HepG2 (cell line): Measurements from ENCODE around the gene JAK2. TPM values are rescaled to one million over a fixed set of nuclear protein-coding genes. Genes with fewer than 3 reads are reported as not detected.

Experiments used
- ATAC-seq: fragments of 200-7000 bp; cut with Tn5 transposase; 3 replicates; pipeline ENCODE4 v1.9.1; 2020; ENCODE audit warnings: mild to moderate bottlenecking, moderate library complexity
- BruUV-seq: library from RNA; stranded (reverse); fragments of 400-500 nt; replicated peaks from 2 replicates; lab custom pipeline; 2021; lab: Mats Ljungman, UMichigan
- CTCF ChIA-PET: fragments of 300-600 bp; formaldehyde crosslinking; extraction: SDS; loops from one replicate; lab custom pipeline; 2021; ENCODE audit warnings: low total read pairs, inconsistent platforms, low intra/inter-chr PET ratio; lab: Yijun Ruan, JAX
- POLR2A ChIA-PET: fragments of 350-600 bp; sonication (Branson Sonifier 250); formaldehyde crosslinking; loops from one replicate; lab custom pipeline; 2020; ENCODE audit warnings: antibody characterized with exemption, inconsistent platforms; lab: Yijun Ruan, JAX
- DNase-seq: peaks from one replicate; pipeline ENCODE4 v3.0.0-alpha.2; 2015; ENCODE audit warnings: low spot score
- FAIRE-seq: peaks from 3 replicates; lab custom pipeline; 2011; peaks lifted over from hg19 to GRCh38; lab: Jason Lieb, UNC
- H2AFZ ChIP-seq: one replicate; pipeline ENCODE4 v1.6.1; 2011; ENCODE audit warnings: low read length, inconsistent platforms
- H3K27ac ChIP-seq: fragments of 300-600 bp; 3 replicates; pipeline ENCODE4 v1.8.0; 2011; ENCODE audit warnings: mixed run types, mild to moderate bottlenecking, mixed read lengths, low read length, inconsistent platforms; ENCODE audit not compliant: insufficient read depth; ENCODE audit errors: extremely low read length
- H3K27me3 ChIP-seq, 2 experiments: fragments of 200-600 bp in 1 of 2; 2 replicates in 1 of 2; 3 replicates in 1 of 2; pipeline versions ENCODE4 v1.6.0 to v1.8.0; 2011; ENCODE audit warnings: low read length in 2 of 2, mild to moderate bottlenecking in 2 of 2, moderate library complexity in 2 of 2, inconsistent platforms in 1 of 2; ENCODE audit not compliant: insufficient read depth in 2 of 2, control insufficient read depth in 1 of 2
- H3K36me3 ChIP-seq, 2 experiments: fragments of 200-600 bp in 1 of 2; replicated peaks in 1 of 2; 2 replicates in 1 of 2; 3 replicates in 1 of 2; pipeline versions ENCODE4 v1.5.1 to v1.8.0; 2011; ENCODE audit warnings: low read length in 2 of 2, inconsistent platforms in 1 of 2; ENCODE audit not compliant: insufficient read depth in 2 of 2, control insufficient read depth in 1 of 2
- H3K4me1 ChIP-seq: 2 replicates; pipeline ENCODE4 v1.5.1; 2012; ENCODE audit warnings: low read length, inconsistent platforms; ENCODE audit not compliant: insufficient read depth
- H3K4me2 ChIP-seq: 2 replicates; pipeline ENCODE4 v1.6.0; 2011; ENCODE audit warnings: low read depth, low read length, inconsistent platforms
- H3K4me3 ChIP-seq, 3 experiments: fragments of 200-600 bp in 1 of 3; sonication (generic), shearing (Covaris generic) in 1 of 3; replicated peaks in 1 of 3; 2 replicates each; pipeline ENCODE4 v1.5.1; 2011 to 2016; ENCODE audit warnings: low read length in 3 of 3, inconsistent platforms in 2 of 3, low read depth in 2 of 3, mild to moderate bottlenecking in 2 of 3, control low read depth in 1 of 3, mixed read lengths in 1 of 3; ENCODE audit not compliant: insufficient read depth in 1 of 3
- H3K79me2 ChIP-seq: one replicate; pipeline ENCODE4 v1.6.1; 2011; ENCODE audit warnings: low read length, inconsistent platforms; ENCODE audit not compliant: insufficient read depth
- H3K9ac ChIP-seq: 2 replicates; pipeline ENCODE4 v1.6.0; 2011; ENCODE audit warnings: mild to moderate bottlenecking, low read depth, low read length, inconsistent platforms; ENCODE audit not compliant: insufficient read depth
- H3K9me3 ChIP-seq: 2 replicates; pipeline ENCODE4 v1.5.1; 2012; ENCODE audit warnings: mild to moderate bottlenecking, low read length
- H4K20me1 ChIP-seq: 2 replicates; pipeline ENCODE4 v1.6.0; 2011; ENCODE audit warnings: inconsistent platforms, mild to moderate bottlenecking, low read length, moderate library complexity; ENCODE audit not compliant: insufficient read depth
- AKAP8 ChIP-seq: sonication (generic); formaldehyde crosslinking; IDR thresholded peaks from 2 replicates; pipeline ENCODE4 v1.5.1; 2020; ENCODE audit warnings: mild to moderate bottlenecking, missing genetic modification reagents
- BHLHE40 ChIP-seq: IDR thresholded peaks from 2 replicates; pipeline ENCODE4 v1.6.1; 2011; ENCODE audit warnings: low read length, improper control_type of control experiment
- CEBPG ChIP-seq: IDR thresholded peaks from 2 replicates; pipeline ENCODE4 v1.6.1; 2016
- DNMT3B ChIP-seq: conservative IDR thresholded peaks from 2 replicates; pipeline ENCODE4 v1.6.1; 2016; ENCODE audit warnings: missing biosample characterization, control low read depth
- ELF1 ChIP-seq: sonication (generic); formaldehyde crosslinking; IDR thresholded peaks from 2 replicates; pipeline ENCODE4 v1.4.0; 2020; ENCODE audit warnings: missing genetic modification reagents
- IKZF1 ChIP-seq: fragments of 450-650 bp; IDR thresholded peaks from 2 replicates; pipeline ENCODE4 v1.7.1; 2016
- KDM5B ChIP-seq: sonication (generic); formaldehyde crosslinking; IDR thresholded peaks from 2 replicates; pipeline ENCODE4 v1.4.0; 2020; ENCODE audit warnings: missing genetic modification reagents, mild to moderate bottlenecking, borderline replicate concordance
- NFATC3 ChIP-seq: sonication (generic); formaldehyde crosslinking; IDR thresholded peaks from 2 replicates; pipeline ENCODE4 v1.5.1; 2020; ENCODE audit warnings: mild to moderate bottlenecking, missing genetic modification reagents
- PLRG1 ChIP-seq: fragments of 450-650 bp; conservative IDR thresholded peaks from 2 replicates; pipeline ENCODE4 v1.6.1; 2016
- POLR2G ChIP-seq: fragments of 200-400 bp; formaldehyde crosslinking; IDR thresholded peaks from 2 replicates; pipeline ENCODE4 v1.6.1; 2018; ENCODE audit warnings: mild to moderate bottlenecking, low read depth, low read length, moderate library complexity
- SMARCE1 ChIP-seq: fragments of 450-650 bp; IDR thresholded peaks from 2 replicates; pipeline ENCODE4 v1.6.1; 2017; ENCODE audit warnings: borderline replicate concordance
- ZBTB8A ChIP-seq: sonication (generic); formaldehyde crosslinking; IDR thresholded peaks from 2 replicates; pipeline ENCODE4 v1.4.0; 2020; ENCODE audit warnings: mild to moderate bottlenecking, low read depth, missing genetic modification reagents, borderline replicate concordance
- ZFP82 ChIP-seq: sonication (generic); formaldehyde crosslinking; IDR thresholded peaks from 2 replicates; pipeline ENCODE4 v1.5.1; 2020; ENCODE audit warnings: mild to moderate bottlenecking, missing genetic modification reagents, borderline replicate concordance
- ZKSCAN5 ChIP-seq: sonication (generic); formaldehyde crosslinking; IDR thresholded peaks from 2 replicates; pipeline ENCODE4 v1.5.1; 2020; ENCODE audit warnings: mild to moderate bottlenecking, missing genetic modification reagents
- ZNF432 ChIP-seq: sonication (generic); formaldehyde crosslinking; IDR thresholded peaks from 2 replicates; pipeline ENCODE4 v1.5.0; 2020; ENCODE audit warnings: missing genetic modification reagents, mild to moderate bottlenecking, borderline replicate concordance
- ZNF451 ChIP-seq: sonication (generic); formaldehyde crosslinking; IDR thresholded peaks from 2 replicates; pipeline ENCODE4 v1.5.0; 2020; ENCODE audit warnings: mild to moderate bottlenecking, missing genetic modification reagents
- ZNF460 ChIP-seq: sonication (generic); formaldehyde crosslinking; IDR thresholded peaks from 2 replicates; pipeline ENCODE4 v1.5.1; 2020; ENCODE audit warnings: missing genetic modification reagents, mild to moderate bottlenecking, borderline replicate concordance
- ZNF768 ChIP-seq: sonication (generic); formaldehyde crosslinking; IDR thresholded peaks from 2 replicates; pipeline ENCODE4 v1.4.0; 2020; ENCODE audit warnings: missing genetic modification reagents
- ZNF816 ChIP-seq: sonication (generic); formaldehyde crosslinking; IDR thresholded peaks from 2 replicates; pipeline ENCODE4 v1.8.0; 2022; ENCODE audit warnings: missing genetic modification reagents, mild to moderate bottlenecking, borderline replicate concordance
- WGBS: methylation state at CpG from one replicate; pipeline ENCODE4 v1.1.6; 2017; ENCODE audit warnings: low lambda C conversion rate; 5-methylcytosine and 5-hydroxymethylcytosine counted together
- in situ Hi-C: cut with HindIII; loops from 2 replicates; pipeline ENCODE4 v1.10.0; 2017; ENCODE audit warnings: low pct_unique_long_range_greater_than_20kb; ENCODE audit not compliant: extremely low pct_ligation_motif_present
- intact Hi-C: fragments of 100-400 bp; cut with micrococcal nuclease; formaldehyde crosslinking; loops from one replicate; pipeline ENCODE4 v1.10.0; 2022; ENCODE audit not compliant: unreplicated experiment
- polyA plus RNA-seq, 8 experiments: library from polyadenylated mRNA; depleted of rRNA in 3 of 8; stranded (reverse) in 7 of 8; unstranded in 1 of 8; fragments of >200 nt; fragmentation: Illumina TruSeq in 4 of 8; extraction: Trizol in 4 of 8; gene quantifications; 2 replicates each; pipeline versions ENCODE4 v1.2.1 to v1.2.3, GENCODE V29; 2011 to 2016; ENCODE audit warnings: low read depth in 4 of 8, missing spikeins in 1 of 8, mixed read lengths in 1 of 8; ENCODE audit not compliant: insufficient read depth in 1 of 8
- total RNA-seq, 5 experiments: library from RNA; depleted of rRNA; stranded (reverse); fragments of >200 nt; fragmentation: Illumina TruSeq; extraction: Trizol; gene quantifications; 2 replicates each; pipeline ENCODE4 v1.2.3, GENCODE V29; 2016; ENCODE audit warnings: low read depth in 1 of 5
- TF ChIP-seq, protein P1 (sequence below): sonication (generic); formaldehyde crosslinking; IDR thresholded peaks from 2 replicates; pipeline ENCODE4 v1.5.1; 2020; ENCODE audit warnings: mild to moderate bottlenecking, missing genetic modification reagents, borderline replicate concordance
- TF ChIP-seq, protein P2 (sequence below): IDR thresholded peaks from 2 replicates; pipeline ENCODE4 v1.6.1; 2012; ENCODE audit warnings: low read depth, low read length, improper control_type of control experiment

The JAK2 gene
- total and polyA plus RNA-seq, 2 of the 13 experiments (the other 11 are each of a cell fraction or from before 2014, with no cell fraction given) = 1.1 to 4.1 TPM

DNA sequence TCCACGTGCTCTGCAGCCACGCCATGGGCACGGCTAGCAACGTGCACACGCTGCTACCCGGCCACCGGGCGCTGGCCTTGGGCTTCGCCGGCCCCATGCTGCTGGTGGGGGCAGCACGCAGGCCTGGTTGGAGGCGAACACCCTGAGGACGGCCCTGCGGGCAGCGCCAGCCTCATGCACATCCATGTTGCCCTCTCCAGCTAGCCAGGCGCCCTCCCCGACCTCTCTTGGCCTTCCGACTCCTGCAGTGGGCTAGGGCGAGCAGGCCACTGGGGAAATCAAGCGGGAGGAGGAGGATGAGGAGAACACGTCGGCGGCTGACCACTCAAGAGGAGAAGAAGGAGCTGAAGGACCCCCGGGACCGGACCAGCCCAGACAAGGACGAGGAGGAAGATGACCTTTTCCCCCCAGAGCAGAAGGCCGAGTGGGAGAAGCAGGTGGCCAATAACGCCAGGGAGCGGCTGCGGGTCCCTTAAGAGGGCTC lies 127.1 kb downstream of the JAK2 start:
- DNase-seq = no peak
- in situ Hi-C loops (no loop called here), intact Hi-C loops (no loop called here)
- 97% methylated on average over 30 of the region's 30 CpGs for WGBS
- Histone ChIP-seq H3K79me2 (no peaks in the 10 kb centered on the region), H3K9me3 (no peaks in the 10 kb centered on the region), H3K9ac (no peak overlapping the region), H2AFZ (no peak overlapping the region), H3K4me3 (no peak overlapping the region), H3K4me2 (no peak overlapping the region), H4K20me1 (no peaks in the 10 kb centered on the region), H3K36me3 (no peaks in the 10 kb centered on the region), H3K27ac (no peak overlapping the region), H3K27me3 (no peaks in the 10 kb centered on the region), H3K4me1 (no peaks in the 10 kb centered on the region)
- no peak for TF ChIP-seq BHLHE40
- no peak for TF ChIP-seq ZNF451
- no peak for TF ChIP-seq ZNF432
- no peak for TF ChIP-seq IKZF1
- TF ChIP-seq KDM5B = no peak
- TF ChIP-seq, protein P1, sequence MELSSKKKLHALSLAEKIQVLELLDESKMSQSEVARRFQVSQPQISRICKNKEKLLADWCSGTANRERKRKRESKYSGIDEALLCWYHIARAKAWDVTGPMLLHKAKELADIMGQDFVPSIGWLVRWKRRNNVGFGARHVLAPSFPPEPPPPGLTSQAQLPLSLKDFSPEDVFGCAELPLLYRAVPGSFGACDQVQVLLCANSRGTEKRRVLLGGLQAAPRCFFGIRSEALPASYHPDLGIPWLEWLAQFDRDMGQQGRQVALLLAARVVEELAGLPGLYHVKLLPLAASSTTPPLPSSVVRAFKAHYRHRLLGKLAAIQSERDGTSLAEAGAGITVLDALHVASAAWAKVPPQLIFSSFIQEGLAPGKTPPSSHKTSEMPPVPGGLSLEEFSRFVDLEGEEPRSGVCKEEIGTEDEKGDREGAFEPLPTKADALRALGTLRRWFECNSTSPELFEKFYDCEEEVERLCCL = no peak
- no peak for TF ChIP-seq ZKSCAN5
- TF ChIP-seq ZNF816 (CRISPR knock-in tag) = no peak
- no peak for TF ChIP-seq NFATC3 (CRISPR knock-in tag)
- no TSS peak for BruUV-seq
- FAIRE-seq = no peak
- ATAC-seq = no peak; the same call in 2 of the 3 replicates
- ChIA-PET POLR2A (no interaction called here), CTCF (no interaction called here)

DNA sequence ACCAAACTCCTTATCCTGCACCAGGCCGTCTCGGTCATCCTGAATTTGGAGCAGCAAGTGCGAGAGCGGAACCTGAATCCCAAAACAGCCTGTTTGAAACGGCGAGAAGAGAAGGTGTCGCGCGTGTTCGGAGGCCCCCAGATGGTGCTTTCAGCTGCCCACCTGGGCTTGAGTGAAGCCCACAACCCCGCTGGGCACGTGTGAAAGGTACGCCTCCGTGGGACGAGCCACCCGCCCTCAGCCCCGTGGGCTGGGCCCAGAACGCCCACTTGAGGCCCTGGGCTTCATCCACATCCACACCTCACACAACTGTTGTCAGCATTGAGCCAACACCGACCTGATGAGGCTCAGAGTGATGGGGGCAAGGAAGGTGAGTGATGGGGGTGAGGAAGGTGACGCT lies 127.6 kb downstream of the JAK2 start:
- DNase-seq (no peak), FAIRE-seq (no peak), ATAC-seq (no peak)
- Histone ChIP-seq H3K9ac (no peak overlapping the region), H3K9me3 (no peaks in the 10 kb centered on the region), H3K36me3 (no peaks in the 10 kb centered on the region), H4K20me1 (no peaks in the 10 kb centered on the region), H3K4me1 (no peaks in the 10 kb centered on the region), H3K4me3 (no peak overlapping the region), H3K27me3 (no peaks in the 10 kb centered on the region), H3K27ac (no peak overlapping the region), H3K4me2 (no peak overlapping the region), H2AFZ (no peak overlapping the region), H3K79me2 (no peaks in the 10 kb centered on the region)
- BruUV-seq = no TSS peak
- POLR2A ChIA-PET = no interaction called here
- intact Hi-C loops = no loop called here
- in situ Hi-C loops = no loop called here
- 97% methylated on average over 6 of the region's 20 CpGs for WGBS
- CTCF ChIA-PET = no interaction called here
- TF ChIP-seq, protein P2, sequence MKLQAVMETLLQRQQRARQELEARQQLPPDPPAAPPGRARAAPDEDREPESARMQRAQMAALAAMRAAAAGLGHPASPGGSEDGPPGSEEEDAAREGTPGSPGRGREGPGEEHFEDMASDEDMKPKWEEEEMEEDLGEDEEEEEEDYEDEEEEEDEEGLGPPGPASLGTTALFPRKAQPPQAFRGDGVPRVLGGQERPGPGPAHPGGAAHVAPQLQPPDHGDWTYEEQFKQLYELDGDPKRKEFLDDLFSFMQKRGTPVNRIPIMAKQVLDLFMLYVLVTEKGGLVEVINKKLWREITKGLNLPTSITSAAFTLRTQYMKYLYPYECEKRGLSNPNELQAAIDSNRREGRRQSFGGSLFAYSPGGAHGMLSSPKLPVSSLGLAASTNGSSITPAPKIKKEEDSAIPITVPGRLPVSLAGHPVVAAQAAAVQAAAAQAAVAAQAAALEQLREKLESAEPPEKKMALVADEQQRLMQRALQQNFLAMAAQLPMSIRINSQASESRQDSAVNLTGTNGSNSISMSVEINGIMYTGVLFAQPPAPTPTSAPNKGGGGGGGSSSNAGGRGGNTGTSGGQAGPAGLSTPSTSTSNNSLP = no peak
- TF ChIP-seq POLR2G = no peak
- TF ChIP-seq ZBTB8A (CRISPR knock-in tag) = no peak
- TF ChIP-seq SMARCE1 = no peak
- no peak for TF ChIP-seq ZFP82 (CRISPR knock-in tag)
- TF ChIP-seq ELF1 (CRISPR knock-in tag) = no peak
- no peak for TF ChIP-seq PLRG1
- no peak for TF ChIP-seq AKAP8 (CRISPR knock-in tag)
- TF ChIP-seq CEBPG (CRISPR knock-in tag) = no peak
- no peak for TF ChIP-seq DNMT3B (CRISPR knock-in tag)
- no peak for TF ChIP-seq ZNF460 (CRISPR knock-in tag)
- no peak for TF ChIP-seq ZNF768 (CRISPR knock-in tag)
